HG02588 (cell line): ENCODE measurements around the gene CYP11A1.
A peak's percentile ranks its signal among the peaks of the same experiment; 100 is the strongest.

Source experiments
- ATAC-seq: cut with Tn5 transposase; IDR thresholded peaks from one replicate; pipeline ENCODE4 v1.9.1; 2021; ENCODE audit warnings: mild to moderate bottlenecking, moderate library complexity; ENCODE audit not compliant: unreplicated experiment

Gene CYP11A1

GRCh38 chr15:74389241-74390048, 22.0 kb upstream of the CYP11A1 start:
- ATAC-seq, result no peak

DNA sequence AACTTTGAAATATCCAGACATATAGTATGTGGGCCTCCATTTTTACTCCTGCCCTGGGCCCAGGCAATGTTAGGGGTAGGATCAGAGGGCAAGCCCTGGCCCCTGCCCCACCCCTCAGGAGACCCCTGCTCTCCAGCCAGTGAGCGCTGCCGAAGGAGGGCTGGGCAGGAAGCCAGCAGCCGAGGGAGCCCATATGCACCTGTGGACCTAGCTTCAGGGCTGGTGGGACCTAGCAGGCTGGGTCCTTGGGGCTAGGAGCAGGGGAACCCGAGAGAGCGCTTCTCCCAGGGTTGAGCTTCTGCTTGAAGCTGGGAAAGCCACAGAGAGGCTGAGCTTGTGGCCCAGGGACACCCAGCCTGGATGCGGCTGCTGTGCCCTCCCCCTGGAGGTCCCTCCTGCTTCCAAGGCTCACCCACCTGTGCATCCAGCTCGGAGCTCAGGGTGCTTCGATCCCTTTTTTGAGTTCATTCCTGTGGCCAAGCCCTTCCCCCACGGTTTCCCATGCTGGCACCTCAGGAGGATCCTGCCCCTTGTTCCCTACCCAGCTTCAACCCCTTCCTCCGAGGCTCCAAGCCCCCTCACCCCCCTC, 21.0 kb upstream of the CYP11A1 start:
- no peak for ATAC-seq

DNA sequence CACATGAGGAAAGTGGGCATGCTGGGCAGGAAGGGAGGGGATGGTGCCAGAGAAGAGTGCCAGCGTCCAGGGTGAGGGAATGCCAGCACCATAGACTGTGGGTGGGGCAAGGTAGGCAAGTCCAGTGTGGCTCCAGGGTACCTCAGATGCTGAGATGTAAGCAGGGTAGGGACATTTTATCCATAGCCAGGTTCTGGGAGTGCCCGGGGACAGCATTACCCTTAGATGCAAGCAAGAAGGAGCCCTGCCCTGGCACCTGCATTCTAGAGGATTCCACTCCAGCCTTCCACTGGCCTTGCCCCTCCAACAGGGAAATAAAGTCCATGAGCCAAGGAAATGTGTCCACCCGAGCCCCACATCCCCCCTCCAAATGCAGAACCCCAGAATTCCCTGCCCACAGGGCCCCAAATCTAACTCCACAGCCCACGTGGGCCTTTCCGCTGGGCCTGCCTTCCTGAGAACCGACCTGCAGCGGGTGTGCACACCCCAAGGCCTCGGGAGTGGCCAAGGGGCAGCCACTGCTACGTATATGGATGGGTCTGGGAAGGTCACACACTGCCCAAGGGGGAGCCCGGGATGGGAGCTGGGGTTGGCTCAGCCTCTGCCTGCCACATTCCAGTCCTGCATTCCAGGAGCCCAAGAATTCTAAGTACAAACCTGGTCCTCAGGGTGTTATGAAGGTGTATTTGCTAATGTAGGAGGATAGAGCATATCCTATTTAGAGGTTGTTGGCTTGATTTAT, 20.3 kb upstream of the CYP11A1 start:
- ATAC-seq, result no peak

- ATAC-seq, result no peak
Measured at GRCh38 chr15:74387141-74387541, 19.7 kb upstream of the CYP11A1 start.

DNA sequence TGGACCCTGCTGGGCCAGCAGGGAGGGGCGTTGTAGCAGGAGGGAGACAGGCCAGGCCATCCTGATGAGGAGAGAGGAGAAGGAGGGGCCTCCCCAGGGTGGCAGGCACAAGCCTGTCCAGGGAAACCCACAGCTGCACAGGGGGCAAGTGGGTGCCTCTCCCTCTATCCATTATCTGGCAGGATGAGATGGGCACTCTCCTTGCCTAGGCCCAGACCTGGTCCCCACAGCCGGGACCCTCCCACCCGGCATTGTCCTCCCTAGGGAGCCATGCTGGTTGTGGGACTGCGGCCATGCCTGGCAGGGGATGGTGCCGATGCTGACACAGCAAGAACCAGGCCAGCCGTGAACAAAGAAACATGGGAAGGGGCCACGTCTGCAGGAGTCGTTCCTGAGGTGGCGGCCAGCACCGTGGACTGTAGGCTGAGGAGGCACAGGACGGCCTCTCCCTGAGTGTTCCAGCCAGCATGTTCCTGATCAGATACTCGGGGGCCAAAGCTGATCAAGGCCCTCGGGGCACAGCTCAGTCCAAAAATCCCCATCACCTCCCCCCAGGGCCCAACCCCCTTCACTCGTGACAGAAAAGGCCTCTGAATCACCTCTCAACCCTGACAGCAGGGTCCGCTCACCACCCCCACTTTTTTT, 19.2 kb upstream of the CYP11A1 start:
- no peak for ATAC-seq

GRCh38 chr15:74385733-74386132, 18.3 kb upstream of the CYP11A1 start:
- no peak for ATAC-seq

- ATAC-seq, result peak; percentile 54
Measured at GRCh38 chr15:74384881-74385643, 17.6 kb upstream of the CYP11A1 start.

GRCh38 chr15:74384566-74384880, 17.1 kb upstream of the CYP11A1 start:
- ATAC-seq, result no peak

DNA sequence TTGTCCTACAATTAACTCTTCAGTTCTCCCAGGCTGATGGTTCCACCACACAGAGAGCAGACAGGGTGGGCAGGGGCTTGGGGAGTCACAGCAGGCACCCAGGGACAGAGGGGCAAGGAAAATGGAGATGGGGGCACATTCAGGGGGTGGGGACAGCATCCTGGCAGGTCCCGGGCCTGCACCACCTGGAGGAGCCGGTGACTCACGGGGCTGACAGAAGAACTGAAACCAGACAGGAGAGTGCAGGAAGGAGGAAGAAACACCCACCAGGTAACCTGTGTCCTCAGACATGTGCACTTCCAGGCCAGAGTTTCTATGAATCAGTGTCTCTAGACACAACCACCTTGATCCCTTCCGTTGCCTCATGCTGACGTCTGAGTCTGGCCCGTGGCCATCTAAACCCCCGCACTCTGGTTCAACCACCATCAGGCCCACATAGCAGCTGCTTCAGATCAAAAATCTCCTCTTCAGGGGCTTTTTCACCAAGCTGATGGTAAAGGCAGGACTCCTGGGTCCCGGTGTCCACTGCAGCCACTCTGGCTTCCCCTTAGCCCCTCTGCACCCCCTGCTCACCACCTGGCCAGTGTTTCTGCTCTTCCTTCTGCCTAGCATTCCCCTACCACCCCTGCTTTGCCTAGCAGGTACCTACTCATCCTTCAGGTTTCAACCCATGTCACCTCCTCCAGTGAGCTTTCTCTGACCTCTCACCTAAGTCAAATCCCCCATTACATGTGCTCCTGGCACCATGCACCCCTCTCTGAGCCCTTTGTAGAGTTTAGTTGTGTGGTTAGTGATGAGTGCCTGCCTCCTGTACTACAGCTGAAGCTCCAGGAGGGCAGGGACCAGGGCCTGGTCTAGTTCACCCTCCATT, 16.5 kb upstream of the CYP11A1 start:
- ATAC-seq, result peak; percentile 41

DNA sequence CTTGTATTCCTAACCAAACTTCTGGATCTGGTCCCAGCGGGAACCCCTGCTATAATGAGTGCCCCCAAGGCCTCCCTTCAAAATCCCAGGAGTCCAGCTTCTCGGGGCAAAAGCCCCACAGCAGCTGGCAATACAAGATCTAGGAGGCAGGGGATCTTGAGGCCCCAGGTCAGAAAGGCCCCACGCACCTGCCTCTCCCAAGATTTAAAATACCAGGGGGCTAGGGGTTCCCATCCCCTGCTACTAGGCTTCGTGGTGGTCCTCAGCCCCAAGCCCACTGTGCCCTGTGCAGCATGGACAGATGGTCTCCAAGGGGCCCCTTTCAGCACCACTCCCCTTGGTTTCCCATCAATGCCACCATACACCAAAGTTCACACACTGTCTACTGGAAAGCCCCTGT, 15.8 kb upstream of the CYP11A1 start:
- no peak for ATAC-seq

DNA sequence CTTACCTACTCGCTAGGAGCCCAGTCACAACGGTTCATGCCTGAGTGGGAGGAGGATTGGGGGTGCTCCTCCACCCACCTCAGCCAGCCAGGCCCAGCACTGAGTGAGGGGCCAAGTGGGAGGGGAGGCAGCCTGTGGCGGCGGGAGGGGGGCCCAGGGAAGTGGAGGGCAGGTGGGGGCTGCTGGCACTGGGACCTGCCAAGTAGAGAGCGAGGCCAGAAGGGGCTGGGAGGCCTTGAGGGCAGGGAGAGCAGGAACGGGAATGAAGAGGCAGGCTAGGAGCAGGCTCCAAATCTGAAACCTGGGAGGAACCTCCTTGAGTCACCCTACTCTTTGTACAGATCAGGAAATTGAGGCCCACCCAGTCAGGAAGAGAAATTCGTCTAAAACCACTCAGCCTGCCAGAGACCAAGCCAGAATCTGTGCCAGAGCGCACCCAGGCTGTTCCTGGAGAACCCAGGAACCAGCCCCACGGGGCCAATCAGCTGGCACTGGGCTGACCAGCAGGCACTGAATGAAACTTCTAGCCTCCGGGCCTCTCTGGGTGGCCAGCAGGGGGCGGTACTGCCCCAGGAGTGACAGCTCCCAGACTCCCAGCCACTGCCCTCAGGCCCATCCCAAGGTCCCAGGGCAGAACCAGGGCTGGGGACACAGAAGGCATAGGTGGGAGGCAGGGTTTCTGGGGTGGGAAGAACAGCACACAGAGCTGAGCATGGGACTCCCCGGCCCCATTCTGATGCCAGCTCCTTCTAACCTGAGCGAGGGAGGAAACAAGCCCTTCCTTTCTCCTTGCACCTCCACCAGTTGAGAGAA, 14.8 kb upstream of the CYP11A1 start:
- no peak for ATAC-seq

GRCh38 chr15:74381481-74381880, 14.0 kb upstream of the CYP11A1 start:
- no peak for ATAC-seq

- ATAC-seq, result no peak
Measured at GRCh38 chr15:74381190-74381453, 13.7 kb upstream of the CYP11A1 start.

DNA sequence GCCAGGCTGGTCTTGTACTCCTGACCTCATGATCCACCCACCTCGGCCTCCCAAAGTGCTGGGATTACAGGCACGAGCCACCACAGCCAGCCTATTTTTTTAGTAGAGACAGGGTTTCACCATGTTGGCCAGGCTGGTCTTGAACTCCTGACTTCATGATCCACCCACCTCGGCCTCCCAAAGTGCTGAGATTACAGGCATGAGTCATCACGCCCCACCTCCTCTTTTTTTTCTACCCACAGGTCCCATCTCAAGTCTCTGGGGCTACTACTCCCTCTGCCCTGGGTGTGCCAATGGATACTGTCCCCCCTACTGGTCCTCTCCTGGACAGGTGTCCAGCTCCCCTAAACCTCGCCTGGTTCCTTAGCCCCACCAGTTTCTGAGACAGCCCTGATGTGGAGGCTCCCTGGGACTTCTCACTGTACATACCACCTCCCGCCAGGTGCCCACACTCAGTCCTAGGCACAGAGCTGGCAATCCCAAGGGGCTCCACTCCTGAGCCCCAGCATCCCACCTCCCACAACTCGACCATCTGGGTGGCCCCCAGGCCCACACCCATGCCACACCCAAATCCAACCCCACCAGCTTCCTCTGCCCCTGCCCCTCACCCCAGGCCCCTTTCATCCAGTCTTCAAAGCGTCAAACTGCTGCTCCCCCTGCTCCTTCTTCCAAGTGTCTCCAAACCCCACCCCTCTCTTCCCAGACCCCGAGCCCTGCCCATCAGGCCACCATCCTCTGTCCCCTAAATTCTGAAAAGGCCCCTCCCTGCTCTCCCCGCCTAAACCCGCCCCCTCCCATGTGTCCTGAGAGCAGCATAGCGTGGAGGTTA, 13.1 kb upstream of the CYP11A1 start:
- no peak for ATAC-seq

DNA sequence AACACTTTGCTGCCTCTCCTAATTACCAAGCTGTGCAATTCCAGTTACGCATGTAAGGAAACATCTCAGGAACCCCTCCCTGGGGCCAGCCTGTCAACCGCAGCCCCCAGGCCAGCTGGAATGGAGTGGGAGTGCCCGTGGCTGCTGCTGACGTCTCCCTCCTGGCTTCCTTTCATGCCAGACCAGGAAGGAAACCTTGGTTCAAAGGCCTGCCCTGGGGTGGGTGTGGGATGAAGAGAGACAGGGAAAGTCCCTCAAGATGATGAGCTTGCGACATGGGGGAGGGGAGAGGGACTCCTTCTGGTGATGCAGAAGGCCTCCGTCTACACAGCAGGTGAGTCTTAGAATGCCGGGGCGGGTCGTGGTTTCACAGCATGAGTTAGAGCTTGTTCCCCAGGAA, 11.4 kb upstream of the CYP11A1 start:
- ATAC-seq, result no peak

DNA sequence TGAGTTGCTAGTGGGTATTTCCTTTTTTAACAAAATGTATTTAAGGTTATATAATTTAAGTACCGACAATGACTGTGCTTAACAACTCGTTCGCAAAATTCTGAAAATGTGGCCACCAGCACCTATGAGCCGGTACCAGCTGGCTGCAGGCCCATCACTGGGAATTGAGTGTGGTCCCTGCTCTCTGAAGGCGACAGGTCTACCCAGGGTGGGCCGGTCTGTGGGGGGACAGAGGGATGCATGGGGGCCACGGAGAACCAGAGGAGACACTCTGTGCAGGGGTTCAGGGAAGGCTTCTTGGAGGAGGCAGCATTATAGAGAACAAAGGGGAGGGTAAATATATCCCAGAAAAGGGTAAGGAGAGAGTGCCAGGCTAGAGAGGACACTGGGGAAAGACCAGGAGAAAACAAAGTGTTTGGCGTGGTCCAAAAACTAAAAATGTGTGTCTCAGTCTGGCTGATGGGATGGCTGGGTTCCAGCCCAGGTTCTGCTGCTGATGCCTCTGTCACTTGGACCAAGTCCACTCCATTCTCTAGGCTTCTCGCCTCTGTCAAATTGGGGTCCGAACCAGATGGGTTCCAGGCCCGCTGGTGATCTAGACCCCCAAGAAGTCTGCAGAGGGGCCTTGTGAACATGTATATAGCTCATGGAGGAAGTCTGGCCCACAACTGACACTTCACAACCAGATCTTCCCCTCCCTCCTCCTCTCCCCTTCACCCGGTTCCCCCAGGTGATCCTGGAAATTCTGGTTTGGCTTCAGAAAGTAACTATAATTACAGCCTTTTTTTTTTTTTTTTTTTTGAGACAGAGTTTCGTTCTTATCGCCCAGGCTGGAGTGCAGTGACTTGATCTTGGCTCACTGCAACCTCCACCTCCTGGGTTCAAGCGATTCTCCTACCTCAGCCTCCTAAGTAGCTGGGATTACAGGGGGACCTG, 10.7 kb upstream of the CYP11A1 start:
- no peak for ATAC-seq

- ATAC-seq, result no peak
Measured at GRCh38 chr15:74376825-74377581, 9.6 kb upstream of the CYP11A1 start.
